ENCODE measurements around the gene ASCC3.
"Not testable (repeated sequence)": the region's sequence is repeated elsewhere in the genome, so short reads cannot be mapped to it uniquely, and the experiment has no call there.

The ASCC3 gene

GRCh38 chr6:100761841-100762240 is 119.3 kb downstream of the ASCC3 start:
- H3K27me3 ChIP-seq (ENCODE audit: insufficient read depth, low read length), result no peaks in the 10 kb centered on the region
- TF ChIP-seq CTCF (IDR thresholded peaks at IDR 0.05; ENCODE audit: low read length) (no peak), EZH2 (IDR thresholded peaks at IDR 0.05; ENCODE audit: borderline replicate concordance, low read length) (no peak)
- no peaks in the 10 kb centered on the region for H3F3A ChIP-seq (ENCODE audit: insufficient read depth, low read length)
- no peak overlapping the region for H2AFZ ChIP-seq (ENCODE audit: low read length)
- H3K9me2 ChIP-seq (ENCODE audit: low read depth, low read length), result no peaks in the 10 kb centered on the region
- H3K27ac ChIP-seq (ENCODE audit: low read depth, low read length, poor library complexity, severe bottlenecking), result no peak overlapping the region
- peaks cover 74% of the 10 kb centered on the region for H3K36me3 ChIP-seq (ENCODE audit: insufficient read depth, low read length)
- no peak overlapping the region for H3K4me2 ChIP-seq (ENCODE audit: low read length)
- no peak overlapping the region for H3K4me3 ChIP-seq (ENCODE audit: low read depth, low read length, poor library complexity, severe bottlenecking)
- no peak overlapping the region for H3K9ac ChIP-seq (ENCODE audit: low read length)
- H4K20me1 ChIP-seq (ENCODE audit: insufficient read depth, low read length), result no peaks in the 10 kb centered on the region
- H3K4me1 ChIP-seq (ENCODE audit: insufficient read depth, low read length, severe bottlenecking), result no peaks in the 10 kb centered on the region
- peaks cover 10% of the 10 kb centered on the region for H3K9me3 ChIP-seq (ENCODE audit: low read length)
- H3K79me2 ChIP-seq (ENCODE audit: insufficient read depth, low read length), result no peaks in the 10 kb centered on the region

- not testable (repeated sequence) for H2AFZ ChIP-seq (ENCODE audit: low read length); H3K9me3 ChIP-seq (ENCODE audit: low read length); H3K9ac ChIP-seq (ENCODE audit: low read length); H3K27ac ChIP-seq (ENCODE audit: low read depth, low read length, poor library complexity, severe bottlenecking); H3K4me2 ChIP-seq (ENCODE audit: low read length); H3F3A ChIP-seq (ENCODE audit: insufficient read depth, low read length); H3K4me1 ChIP-seq (ENCODE audit: insufficient read depth, low read length, severe bottlenecking); H3K4me3 ChIP-seq (ENCODE audit: low read depth, low read length, poor library complexity, severe bottlenecking); H3K27me3 ChIP-seq (ENCODE audit: insufficient read depth, low read length); H4K20me1 ChIP-seq (ENCODE audit: insufficient read depth, low read length); H3K9me2 ChIP-seq (ENCODE audit: low read depth, low read length); H3K79me2 ChIP-seq (ENCODE audit: insufficient read depth, low read length)
- peaks cover 47% of the 10 kb centered on the region for H3K36me3 ChIP-seq (ENCODE audit: insufficient read depth, low read length)
Observed at GRCh38 chr6:100758386-100758785, 122.7 kb downstream of the ASCC3 start.

GRCh38 chr6:100753421-100753820 is 127.7 kb downstream of the ASCC3 start:
- H3K9me2 ChIP-seq (ENCODE audit: low read depth, low read length), result no peaks in the 10 kb centered on the region
- no peak overlapping the region for H3K27ac ChIP-seq (ENCODE audit: low read depth, low read length, poor library complexity, severe bottlenecking)
- no peaks in the 10 kb centered on the region for H3K27me3 ChIP-seq (ENCODE audit: insufficient read depth, low read length)
- H3K36me3 ChIP-seq (ENCODE audit: insufficient read depth, low read length), result peaks cover 14% of the 10 kb centered on the region
- no peaks in the 10 kb centered on the region for H3F3A ChIP-seq (ENCODE audit: insufficient read depth, low read length)
- TF ChIP-seq CTCF (IDR thresholded peaks at IDR 0.05; ENCODE audit: low read length), result no peak
- TF ChIP-seq EZH2 (IDR thresholded peaks at IDR 0.05; ENCODE audit: borderline replicate concordance, low read length), result no peak
- H4K20me1 ChIP-seq (ENCODE audit: insufficient read depth, low read length), result no peaks in the 10 kb centered on the region
- no peak overlapping the region for H2AFZ ChIP-seq (ENCODE audit: low read length)
- no peaks in the 10 kb centered on the region for H3K79me2 ChIP-seq (ENCODE audit: insufficient read depth, low read length)
- no peaks in the 10 kb centered on the region for H3K4me1 ChIP-seq (ENCODE audit: insufficient read depth, low read length, severe bottlenecking)
- no peak overlapping the region for H3K9ac ChIP-seq (ENCODE audit: low read length)
- no peak overlapping the region for H3K4me2 ChIP-seq (ENCODE audit: low read length)
- H3K4me3 ChIP-seq (ENCODE audit: low read depth, low read length, poor library complexity, severe bottlenecking), result no peak overlapping the region
- H3K9me3 ChIP-seq (ENCODE audit: low read length), result no peaks in the 10 kb centered on the region

- Histone ChIP-seq H3K4me3 (ENCODE audit: low read depth, low read length, poor library complexity, severe bottlenecking) (no peak overlapping the region), H3F3A (ENCODE audit: insufficient read depth, low read length) (no peaks in the 10 kb centered on the region), H3K9ac (ENCODE audit: low read length) (no peak overlapping the region), H3K4me2 (ENCODE audit: low read length) (no peak overlapping the region), H3K36me3 (ENCODE audit: insufficient read depth, low read length) (peaks cover 13% of the 10 kb centered on the region), H3K79me2 (ENCODE audit: insufficient read depth, low read length) (no peaks in the 10 kb centered on the region), H3K27me3 (ENCODE audit: insufficient read depth, low read length) (no peaks in the 10 kb centered on the region), H2AFZ (ENCODE audit: low read length) (no peak overlapping the region), H4K20me1 (ENCODE audit: insufficient read depth, low read length) (no peaks in the 10 kb centered on the region), H3K9me3 (ENCODE audit: low read length) (no peaks in the 10 kb centered on the region), H3K9me2 (ENCODE audit: low read depth, low read length) (no peaks in the 10 kb centered on the region), H3K4me1 (ENCODE audit: insufficient read depth, low read length, severe bottlenecking) (no peaks in the 10 kb centered on the region), H3K27ac (ENCODE audit: low read depth, low read length, poor library complexity, severe bottlenecking) (no peak overlapping the region)
- TF ChIP-seq CTCF (IDR thresholded peaks at IDR 0.05; ENCODE audit: low read length) (no peak), EZH2 (IDR thresholded peaks at IDR 0.05; ENCODE audit: borderline replicate concordance, low read length) (no peak)
Observed at GRCh38 chr6:100751590-100751989, 129.5 kb downstream of the ASCC3 start.

Measured in OCI-LY1 (cell line).